GM19035 (cell line): ENCODE measurements around the gene GAS2.

ENCODE experiments used
- ATAC-seq: cut with Tn5 transposase; IDR thresholded peaks from one replicate; pipeline ENCODE4 v1.9.1; 2021; ENCODE audit not compliant: unreplicated experiment

The GAS2 gene

DNA sequence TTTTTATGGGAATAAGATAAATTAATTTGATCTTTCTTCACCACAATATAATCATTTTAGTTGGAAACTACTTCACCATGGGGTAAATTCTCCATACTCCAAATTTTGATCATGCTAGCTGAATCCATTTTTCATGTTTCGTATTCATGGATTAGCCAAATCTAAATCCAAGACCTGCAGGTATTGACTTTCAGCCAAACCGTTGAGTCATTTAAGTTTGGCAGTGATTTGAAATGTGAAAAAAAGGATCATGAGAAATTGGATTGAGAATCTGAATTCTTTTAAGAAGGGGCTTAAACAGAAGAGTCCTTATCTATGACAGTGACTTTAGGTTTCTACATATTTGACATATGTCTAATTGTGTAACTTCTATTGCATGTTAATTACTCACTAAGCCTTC, 5.3 kb downstream of the GAS2 start:
- ATAC-seq, result no peak

DNA sequence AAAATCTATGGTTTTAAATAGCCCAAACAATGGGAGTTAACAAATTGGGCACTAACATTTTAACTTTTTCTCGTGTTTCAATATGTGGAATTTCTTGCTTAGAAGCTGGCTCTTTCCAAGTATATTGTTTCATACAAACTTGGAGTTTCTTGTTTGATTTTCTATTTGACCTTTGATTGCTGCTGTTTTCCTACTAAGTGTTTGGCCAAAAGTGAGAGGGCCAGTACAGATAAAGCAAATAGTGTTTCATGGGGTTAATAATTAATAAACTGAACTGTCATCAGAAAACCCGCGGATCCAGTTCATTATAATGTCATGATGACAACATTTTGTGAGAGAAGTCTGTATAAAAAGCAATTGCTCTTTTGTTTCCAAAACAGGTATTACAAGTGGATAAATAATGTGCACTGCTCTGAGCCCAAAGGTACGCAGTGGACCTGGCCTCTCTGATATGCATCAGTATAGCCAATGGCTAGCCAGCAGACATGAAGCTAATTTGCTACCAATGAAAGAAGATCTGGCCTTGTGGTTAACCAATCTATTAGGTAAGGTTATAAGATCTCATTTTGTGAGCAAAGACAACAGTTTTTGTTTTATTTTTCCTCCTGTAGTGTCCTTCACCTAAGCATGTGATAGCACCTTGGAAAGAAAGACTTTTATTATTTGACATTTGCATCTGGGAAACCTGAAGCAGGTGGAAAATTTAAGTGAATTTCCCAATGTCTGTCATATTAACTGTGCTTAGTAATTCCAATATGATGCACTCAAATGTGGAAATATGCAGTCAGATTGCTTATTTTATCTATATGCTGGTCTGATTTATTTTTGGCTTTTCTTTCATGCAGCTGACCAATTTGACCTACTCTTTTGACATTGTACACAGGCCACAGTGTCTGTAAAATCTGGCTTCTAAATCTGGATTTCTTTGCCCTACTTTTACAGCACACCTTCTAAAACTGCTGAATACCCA, 8.3 kb downstream of the GAS2 start:
- no peak for ATAC-seq

DNA sequence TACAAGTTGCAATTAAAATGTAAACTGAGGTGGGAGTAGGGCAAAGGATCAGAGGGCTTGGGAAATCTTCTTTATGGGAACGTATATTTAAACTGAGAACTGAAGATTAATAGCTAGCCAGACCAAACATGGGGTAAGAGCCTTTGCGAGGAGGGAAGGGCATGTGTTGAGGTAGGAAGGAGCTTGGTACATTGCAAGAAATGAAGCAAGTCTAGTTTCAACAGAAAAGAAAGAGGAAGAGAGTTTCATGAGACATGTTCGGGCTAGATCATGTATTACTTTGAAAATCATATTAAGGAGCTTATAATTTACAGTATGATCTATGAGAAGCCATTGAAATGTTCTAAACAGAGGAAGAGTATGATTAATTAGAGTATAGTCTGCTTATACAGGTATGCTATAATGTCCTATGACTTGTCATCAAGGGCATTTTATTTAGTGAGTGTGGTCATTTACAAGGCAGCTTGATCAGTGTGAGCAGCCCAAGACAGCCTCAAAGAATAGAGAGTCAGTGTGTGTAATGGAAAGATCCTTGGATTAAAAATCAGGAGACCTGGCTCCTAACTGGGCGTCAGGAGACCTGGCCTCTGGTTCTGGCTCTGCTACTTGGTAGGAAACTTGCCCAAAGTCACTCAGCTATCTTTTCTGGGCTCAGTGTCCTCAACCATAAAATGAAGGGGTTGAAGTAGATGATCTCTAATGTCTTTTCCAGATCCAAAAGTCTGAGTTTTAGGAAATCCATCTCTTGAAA, 10.9 kb downstream of the GAS2 start:
- ATAC-seq, result no peak

DNA sequence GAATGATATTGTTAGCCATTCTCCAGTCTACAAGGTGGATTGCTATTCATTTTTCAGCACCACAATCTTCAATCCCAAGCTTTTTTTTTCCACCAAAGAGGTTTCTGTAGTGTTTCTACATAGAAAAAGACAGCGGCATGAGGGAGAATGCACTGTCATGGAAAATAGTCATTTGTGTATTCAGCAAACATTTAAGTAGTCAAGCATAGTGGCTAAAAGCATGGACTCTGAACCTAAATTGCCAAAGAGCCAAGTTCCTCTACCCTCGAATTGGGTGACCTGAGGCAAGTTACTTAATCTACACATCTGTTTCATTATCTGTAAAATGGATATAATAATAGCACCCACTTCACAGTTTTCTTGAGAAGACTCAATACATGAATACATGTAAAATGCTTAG, 14.2 kb downstream of the GAS2 start:
- ATAC-seq, result no peak

DNA sequence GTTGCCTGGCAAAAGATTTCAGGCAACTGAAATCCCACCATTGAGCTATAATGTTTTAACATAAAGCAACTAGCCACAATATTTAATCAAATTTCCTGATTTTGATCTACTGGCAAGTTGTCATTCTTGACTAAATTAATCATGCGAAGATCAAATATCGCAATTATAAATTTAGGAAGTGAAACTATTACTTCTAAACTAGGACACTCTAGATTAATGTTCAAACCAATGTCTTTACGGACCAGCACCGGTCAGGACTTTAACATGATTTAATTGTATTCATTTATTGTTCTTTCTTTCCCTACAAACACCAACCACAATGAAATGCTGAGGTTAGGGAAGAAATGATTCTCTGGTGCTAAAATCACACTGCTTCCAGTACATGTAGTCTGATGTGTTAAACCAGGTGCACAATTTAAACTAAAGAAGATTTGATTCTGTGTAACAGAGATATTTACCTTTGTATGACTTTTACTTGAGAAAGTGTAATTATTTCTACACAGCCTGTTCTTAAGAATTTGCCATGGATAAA, 14.9 kb downstream of the GAS2 start:
- peak; percentile 51 for ATAC-seq

DNA sequence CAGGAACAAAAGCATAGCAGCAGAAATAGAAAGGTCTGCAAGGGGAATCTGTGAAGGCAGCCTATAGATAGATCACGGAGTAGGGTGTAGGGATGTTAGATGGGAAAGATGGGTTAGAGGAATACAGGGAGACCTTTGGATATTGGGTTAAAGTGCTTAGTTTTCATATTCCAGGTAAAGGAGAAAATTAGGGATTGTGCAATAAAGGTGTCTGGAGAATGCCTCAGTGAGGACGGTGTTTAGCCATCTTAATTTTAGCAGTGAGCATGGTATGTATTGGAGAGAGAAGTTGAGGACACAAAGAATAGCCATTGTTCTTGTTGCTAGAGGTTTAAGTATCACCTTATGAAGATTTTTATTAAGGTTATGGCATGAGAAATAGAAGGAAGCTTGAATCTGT, 17.7 kb downstream of the GAS2 start:
- ATAC-seq, result no peak

DNA sequence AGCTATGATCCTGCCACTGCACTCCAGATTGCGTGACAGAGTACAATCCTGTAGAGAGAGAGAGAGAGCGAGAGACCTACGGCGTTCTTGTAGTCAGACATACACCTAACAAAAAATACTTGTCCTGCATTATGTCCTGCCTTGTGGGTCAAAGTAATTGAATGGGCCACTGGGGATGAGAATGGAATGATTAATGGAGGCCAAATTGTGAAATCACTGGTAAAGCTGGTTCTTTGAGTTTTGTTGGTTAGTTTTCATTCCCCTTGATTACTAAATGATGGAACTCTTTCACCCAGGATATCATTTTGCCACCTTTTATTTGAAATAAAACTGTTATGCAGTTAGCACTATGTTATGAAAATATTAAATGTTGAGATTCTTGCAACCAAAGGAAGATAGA, 18.7 kb downstream of the GAS2 start:
- ATAC-seq, result no peak

DNA sequence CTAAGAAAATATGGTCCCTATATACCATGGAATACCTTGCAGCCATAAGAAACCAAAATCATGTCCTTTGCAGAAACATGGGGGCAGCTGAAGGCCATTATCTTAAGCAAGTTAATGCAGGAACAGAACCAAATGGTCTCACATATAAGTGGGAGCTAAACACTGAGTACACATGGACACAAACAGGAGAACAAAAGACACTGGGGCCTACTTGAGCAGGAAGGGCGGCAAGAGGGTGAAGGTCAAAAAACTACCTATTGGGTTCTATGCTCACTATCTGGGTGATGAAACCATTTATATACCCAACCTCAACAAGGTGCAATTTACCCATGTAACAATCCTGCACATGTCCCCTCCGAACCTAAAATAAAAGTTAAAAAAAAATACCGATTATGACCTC, 22.5 kb downstream of the GAS2 start:
- ATAC-seq, result no peak

DNA sequence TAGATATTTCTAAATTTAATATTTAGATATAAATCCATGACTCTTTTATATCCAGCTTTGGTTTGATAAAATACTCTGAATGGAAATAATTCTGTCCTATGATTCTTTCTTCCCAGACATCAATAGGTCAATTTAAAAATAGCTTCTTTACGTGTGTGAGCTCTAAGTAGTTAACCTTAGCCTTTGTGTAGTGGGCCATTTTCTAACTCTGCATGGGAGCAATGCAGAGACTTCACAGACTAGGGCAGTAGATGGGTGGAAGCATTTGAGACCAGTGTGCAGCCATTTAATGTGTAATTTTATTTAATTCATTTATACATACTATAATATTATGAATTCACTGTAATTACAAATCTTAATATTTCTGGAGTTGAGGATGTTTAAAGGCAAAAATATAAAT, 23.8 kb downstream of the GAS2 start:
- no peak for ATAC-seq

DNA sequence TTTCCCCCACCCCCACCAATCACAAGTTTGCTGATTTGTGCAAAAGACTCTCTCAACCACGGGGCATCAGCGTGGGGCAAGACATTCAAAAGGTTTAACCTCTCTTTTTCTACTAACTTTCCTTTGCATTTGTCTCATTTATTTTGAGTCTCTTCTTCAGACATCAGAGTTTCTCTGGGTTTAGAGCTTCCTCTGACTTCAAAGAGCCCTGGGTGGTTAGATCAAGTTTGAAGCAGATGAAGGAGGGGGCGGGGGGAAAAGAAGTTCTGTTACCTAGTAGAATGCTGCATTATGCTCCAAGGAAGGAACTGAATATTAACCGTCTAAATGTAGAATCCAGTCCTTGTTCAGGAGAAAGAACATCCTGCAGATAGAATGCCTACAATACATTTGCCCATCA, 24.5 kb downstream of the GAS2 start:
- ATAC-seq, result no peak

DNA sequence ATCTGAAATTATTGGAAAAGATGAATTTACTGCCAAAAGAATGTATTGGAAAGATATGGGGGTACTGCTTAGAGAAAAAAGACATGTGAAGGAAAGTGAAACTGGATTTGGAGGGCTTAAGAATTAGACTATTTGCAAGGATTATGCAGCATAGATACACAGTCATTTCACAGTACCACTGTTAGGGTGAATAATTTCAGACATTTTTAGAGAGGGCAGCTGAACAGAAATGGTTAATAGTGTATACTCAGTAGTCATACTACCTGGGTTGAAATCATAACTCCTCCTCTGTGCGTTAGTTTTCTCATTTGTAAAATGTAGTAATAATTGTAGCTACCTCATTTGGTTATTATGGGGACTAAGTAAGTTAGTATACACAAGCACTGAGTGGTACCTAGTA, 33.0 kb downstream of the GAS2 start:
- ATAC-seq, result no peak

DNA sequence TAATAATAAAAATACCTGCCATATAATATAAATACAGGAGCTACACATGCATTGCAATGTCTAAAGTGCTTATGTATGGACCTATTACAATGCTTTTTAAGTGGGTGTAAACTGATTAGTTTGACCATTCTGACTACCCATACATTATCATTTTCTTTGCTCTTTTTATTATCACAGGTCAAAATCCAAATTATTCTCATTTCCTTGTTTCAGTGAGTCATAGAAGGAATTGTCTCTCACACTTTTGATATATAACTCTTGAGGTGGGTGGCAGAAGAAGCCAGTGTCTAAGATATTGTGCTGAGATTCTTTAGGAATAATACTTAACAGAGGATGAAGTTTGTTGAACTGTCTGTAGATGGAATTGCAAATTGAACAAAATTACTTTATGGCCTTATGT, 35.6 kb downstream of the GAS2 start:
- ATAC-seq, result no peak

DNA sequence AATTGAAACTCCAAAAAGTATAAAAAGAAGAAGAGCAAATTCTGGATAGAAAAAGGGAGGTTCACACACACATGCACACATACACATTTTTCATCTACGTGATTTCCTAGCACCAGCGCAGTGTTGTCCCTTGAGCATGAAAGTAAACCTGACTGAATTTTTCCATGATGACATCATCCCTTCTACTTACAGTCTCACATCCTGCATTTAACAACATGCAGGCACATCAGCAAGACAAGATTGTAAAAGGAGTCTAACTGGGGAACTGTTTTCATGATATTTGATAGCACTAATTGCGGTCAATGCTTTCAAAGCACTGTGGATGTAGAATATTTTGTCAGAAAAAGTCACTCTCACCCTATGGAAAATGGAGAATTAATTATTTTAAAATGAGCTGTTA, 36.6 kb downstream of the GAS2 start:
- no peak for ATAC-seq

DNA sequence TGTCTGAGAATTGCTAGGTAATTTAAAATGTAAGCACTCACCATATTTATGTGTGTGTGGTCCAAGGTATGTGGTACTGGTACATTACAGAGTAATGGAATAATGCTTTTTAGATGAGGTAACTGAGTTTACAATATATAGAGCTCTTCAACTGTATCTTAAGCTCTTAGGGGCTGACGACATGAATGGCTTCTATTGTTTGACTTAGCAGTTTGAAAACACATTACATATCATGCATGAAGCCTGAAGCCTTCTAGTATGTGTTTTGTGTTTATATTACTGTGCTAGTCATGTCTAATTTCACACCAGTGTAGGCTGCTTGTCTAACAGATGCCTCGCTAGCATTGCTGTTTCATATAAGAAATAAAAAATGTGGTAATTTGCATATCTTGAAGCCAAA, 37.2 kb downstream of the GAS2 start:
- no peak for ATAC-seq

DNA sequence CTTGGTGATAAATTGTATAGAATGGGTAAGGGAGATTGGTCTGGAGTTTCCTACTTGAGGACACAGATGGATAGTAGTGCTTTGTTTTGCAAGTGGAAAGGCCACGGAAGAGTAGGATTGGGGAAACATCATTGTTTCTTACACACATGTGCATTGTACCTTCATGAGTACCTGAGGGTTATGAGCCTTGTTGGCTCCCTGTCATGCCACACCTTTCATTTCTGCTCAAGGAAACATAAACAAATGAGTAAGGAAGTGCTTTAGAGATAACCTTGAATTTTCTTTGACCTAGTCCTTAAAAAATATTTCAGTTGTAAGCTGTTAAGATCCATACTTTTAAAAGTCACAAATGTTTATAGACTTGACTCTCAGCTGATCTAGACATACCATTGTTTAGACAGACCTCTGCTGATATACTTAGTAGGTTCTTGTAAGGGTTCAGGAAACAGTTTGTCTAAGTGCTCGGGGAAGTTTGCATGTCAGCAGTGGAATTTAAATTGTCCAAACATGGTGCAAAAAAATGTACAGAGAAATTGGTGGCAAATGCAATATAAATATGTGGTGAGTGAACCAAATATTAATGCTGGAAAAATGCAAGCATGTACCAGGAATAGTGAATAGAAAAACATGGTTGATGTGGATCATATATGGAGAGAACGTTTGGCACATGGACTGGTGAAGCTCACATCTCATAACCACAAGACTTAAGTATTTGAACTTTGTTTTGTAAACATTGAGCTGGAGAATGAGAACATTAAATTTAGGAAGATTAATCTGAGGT, 40.9 kb downstream of the GAS2 start:
- no peak for ATAC-seq

DNA sequence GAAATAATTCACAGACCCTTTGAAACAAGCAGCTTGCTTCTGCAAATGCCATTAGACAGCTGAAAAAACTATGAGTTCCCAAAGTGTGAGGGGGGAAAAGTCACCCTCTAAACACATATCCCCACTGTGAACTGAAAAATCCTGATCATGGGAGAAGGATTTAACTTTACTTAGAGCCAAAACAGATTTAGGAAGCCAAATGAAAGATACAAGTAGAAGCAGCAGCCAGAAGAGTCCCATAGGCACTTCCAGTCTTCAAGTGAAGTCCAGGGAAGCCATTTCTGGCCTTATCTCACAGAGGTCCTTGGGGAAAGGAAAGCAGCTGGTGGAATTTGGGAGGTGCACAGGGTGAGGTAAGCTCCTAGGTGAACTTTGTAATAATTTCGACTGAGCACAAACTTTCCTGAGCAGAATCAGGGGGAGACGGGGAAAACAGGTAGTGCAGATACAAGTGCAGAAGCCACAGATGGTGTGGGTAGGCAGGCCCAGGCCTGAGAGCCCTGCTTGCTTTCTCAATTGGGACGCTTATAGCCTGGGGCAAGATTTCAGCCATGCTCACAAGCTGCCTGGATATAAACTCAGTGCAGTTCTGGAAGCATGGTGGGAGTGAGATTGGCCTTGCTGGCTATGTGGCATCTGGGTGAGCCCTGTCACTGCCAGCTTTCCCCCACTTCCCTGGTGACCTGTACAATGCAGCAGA, 44.8 kb downstream of the GAS2 start:
- no peak for ATAC-seq

DNA sequence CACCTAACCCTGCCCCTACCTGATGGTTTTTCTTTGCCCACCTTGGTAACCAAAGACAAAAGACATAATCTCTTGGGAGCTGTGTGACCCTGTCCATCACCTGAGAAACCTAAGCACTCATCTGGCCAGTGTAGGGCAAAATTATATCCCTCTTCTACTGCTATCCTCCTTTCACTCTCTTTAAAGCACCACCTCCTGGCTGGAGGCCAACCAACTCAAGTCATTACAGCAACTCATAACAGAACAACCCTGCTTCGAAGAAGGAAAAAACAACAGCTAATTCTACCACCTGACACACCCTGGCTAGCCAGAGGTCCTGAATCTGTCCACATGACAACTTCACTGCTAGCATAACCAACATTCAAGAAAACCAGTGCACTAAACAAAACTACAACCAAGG, 45.5 kb downstream of the GAS2 start:
- ATAC-seq, result no peak

DNA sequence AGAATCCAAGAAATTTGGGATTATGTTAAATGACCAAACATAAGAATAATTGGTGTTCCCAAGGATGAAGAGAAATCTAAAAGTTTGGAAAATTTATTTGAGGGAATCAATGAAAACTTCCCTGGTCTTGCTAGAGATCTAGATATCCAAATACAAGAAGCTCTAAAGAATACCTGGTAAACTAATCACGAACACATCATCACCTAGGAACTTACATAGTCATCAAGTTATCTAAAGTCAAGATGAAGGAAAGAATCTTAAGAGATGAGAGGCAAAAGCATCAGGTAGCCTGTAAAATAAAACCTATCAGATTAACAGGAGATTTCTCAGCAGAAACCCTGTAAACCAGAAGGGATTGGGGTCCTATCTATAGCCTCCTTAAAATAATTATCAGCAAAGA, 46.9 kb downstream of the GAS2 start:
- ATAC-seq, result no peak

DNA sequence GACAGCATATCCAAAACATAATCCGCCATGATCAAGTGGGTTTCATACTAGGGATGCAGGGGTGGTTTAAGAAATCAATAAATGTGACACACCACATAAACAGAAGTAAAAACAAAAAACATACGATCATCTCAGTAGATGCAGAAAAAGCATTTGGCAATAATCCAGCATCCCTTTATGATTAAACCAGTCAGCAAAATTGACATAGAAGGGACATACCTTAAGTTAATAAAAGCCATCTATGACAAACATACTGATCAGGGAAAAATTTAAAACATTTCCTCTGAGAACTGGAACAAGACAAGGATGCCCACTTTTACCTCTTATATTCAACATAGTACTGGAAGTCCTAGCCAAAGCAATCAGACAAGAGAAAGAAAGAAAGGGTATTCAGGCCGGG, 49.6 kb downstream of the GAS2 start:
- ATAC-seq, result no peak

DNA sequence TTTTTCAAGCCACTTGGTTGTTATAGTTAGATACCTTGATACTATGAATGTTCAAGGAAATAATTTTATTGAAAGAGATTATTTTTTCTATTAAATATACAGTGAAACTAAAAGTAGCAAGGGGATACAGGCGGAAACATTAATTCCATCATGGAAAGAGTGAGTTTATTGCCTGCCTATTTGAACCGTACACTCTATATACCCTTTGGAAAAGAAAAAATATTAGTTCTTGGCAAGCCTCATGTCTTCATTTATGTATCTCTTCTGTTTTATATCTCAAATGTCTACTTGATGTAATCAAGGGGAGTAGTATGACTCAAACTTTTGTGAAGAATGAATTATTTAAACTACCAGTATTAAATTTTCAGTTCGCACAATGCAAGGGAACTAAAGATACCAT, 54.0 kb downstream of the GAS2 start:
- ATAC-seq, result no peak

DNA sequence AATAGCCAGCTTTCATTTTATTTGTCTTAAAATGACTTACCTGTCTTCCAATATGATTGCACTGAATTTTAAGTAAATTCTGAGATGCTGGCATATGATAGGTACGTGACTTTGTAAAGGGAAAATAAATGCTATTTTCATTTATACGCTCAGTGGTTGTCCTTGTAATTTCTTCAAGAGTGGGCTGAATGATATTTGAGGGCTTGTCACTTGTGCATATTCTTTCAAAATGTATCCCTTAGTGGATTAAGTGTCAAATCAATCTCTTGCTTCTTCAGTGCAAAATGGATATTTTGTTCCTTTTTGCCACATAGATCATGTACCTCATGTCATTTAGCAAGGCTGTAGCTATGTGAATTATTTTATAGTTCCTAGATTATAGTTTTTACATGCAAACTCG, 56.9 kb downstream of the GAS2 start:
- ATAC-seq, result no peak
